D721Med (cell line): ENCODE measurements around the gene KCTD15.

Source experiments
- DNase-seq: peaks from one replicate; pipeline ENCODE4 v3.0.0; 2011; ENCODE audit warnings: low spot score; ENCODE audit not compliant: insufficient read length
- FAIRE-seq: peaks from 2 replicates; lab custom pipeline; 2011; peaks lifted over from hg19 to GRCh38; lab: Jason Lieb, UNC
- TF ChIP-seq, protein P1 (sequence below): IDR thresholded peaks from 2 replicates; pipeline ENCODE4 v1.5.1; 2012; ENCODE audit warnings: mild to moderate bottlenecking, control low read depth; ENCODE audit not compliant: insufficient read depth; ENCODE audit errors: missing control alignments

Gene KCTD15

DNA sequence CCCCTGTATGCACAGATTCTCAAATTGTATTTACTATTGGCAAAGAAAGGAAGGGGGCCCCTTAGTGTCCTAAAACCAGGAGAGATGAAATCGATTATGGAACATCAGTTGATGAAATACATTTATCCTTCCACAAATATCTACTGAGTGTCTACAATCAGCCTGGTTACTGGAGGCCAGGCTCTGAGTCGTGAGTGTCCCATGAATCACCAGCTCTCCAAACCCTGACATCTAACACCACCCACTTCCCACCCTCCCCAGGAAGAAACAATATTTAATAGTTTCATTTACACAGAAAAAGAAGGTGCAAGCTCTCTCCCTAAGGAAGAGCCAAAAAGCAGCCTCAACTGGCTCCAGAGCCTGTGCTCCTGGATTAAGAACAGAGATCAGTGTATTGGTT is 25.2 kb downstream of the KCTD15 start:
- FAIRE-seq (no peak), DNase-seq (no peak)
- TF ChIP-seq, protein P1, sequence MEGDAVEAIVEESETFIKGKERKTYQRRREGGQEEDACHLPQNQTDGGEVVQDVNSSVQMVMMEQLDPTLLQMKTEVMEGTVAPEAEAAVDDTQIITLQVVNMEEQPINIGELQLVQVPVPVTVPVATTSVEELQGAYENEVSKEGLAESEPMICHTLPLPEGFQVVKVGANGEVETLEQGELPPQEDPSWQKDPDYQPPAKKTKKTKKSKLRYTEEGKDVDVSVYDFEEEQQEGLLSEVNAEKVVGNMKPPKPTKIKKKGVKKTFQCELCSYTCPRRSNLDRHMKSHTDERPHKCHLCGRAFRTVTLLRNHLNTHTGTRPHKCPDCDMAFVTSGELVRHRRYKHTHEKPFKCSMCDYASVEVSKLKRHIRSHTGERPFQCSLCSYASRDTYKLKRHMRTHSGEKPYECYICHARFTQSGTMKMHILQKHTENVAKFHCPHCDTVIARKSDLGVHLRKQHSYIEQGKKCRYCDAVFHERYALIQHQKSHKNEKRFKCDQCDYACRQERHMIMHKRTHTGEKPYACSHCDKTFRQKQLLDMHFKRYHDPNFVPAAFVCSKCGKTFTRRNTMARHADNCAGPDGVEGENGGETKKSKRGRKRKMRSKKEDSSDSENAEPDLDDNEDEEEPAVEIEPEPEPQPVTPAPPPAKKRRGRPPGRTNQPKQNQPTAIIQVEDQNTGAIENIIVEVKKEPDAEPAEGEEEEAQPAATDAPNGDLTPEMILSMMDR, result no peak

DNA sequence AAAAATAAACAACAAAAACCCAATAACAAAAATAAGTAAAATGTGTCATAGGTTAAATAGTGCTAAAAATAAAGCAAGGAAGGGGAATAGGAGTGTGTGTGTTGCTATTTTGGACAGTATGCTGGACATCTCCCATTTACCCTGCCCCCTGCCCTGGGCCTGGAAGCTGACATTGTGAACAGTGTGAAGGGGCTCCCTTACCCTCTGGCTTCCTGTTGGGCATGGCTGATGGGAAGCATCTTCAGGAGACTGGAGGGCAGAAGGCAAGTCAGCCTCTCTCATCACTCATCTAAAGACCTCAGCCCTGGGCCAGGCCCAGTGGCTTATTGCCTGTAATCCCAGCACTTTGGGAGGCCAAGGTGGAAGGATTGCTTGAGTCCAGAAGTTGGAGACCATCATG is 26.7 kb downstream of the KCTD15 start:
- FAIRE-seq (no peak), DNase-seq (no peak)
- TF ChIP-seq, protein P1, result no peak

DNA sequence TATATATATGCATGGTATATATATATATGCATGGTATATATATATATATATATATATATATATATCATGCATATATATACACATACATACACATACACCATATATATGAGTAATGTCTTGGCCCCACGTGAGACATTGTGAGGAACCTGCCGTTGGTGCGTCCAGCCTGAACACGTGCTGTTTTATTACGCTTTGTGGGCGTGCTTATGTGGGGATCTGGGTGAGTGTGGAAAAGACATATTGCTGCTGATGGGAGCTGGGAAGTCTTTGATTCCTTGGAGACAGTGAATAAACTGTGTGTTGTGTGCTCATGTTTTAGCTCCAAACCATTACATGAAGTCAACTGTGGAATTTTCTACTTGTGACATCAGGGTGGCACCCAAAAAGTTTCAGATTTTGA is 28.9 kb downstream of the KCTD15 start:
- no peak for DNase-seq
- TF ChIP-seq, protein P1, result no peak
- no peak for FAIRE-seq

DNA sequence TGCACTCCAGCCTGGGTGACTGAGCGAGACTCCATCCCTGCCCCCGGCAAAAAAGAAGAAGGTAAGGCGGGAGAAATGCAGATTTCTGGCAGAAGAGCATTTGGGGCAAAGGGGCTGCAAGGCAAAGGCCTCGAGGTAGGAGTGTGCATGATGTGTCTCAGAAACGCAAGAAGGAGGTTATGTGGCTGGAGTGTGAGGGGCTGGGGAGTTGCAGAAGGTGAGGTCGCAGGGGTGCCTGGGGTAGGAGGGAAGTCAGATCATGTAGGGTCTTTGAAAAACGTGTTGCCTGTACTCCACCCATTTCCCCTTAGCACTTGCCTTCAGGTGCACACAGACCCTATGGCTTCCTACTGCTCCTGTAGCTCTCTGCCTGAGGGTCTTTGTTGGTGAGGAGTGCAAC is 29.9 kb downstream of the KCTD15 start:
- TF ChIP-seq, protein P1, result no peak
- FAIRE-seq (no peak), DNase-seq (no peak)

DNA sequence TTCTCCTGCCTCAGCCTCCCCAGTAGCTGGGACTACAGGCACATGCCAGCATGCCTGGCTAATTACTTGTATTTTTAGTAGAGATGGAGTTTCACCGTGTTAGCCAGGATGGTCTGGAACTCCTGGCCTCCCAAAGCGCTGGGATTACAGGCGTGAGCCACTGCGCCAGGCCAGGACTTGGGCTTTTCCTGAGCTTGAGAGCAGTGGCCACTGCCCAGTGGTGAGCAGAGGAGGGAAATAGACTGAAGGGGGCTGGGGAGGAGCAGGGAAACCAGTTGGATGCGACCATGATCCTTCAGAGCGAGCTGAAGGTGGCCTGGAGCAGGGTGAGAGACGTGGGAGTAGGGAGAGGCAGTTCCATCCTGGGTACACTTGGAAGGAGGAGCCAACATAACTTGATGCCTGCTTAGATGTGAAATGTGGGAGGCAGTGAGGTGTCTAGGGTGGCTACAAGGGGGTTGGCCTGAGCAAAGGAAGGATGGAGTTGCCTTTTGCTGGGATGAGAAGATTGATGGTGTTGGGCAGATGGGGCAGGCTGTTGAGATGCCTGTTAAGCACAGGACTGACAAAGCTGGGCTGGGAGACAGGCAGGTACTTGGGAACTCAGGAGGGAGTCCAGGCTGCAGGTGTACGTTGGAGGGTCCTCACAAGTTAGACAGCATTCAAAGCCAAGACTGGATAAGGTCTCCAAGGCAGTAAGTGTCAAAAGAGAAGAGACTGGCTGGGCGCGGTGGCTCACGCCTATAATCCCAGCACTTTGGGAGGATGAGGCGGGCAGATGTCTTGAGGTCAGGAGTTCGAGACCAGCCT is 31.8 kb downstream of the KCTD15 start:
- DNase-seq, result no peak
- TF ChIP-seq, protein P1, result no peak
- FAIRE-seq, result no peak

DNA sequence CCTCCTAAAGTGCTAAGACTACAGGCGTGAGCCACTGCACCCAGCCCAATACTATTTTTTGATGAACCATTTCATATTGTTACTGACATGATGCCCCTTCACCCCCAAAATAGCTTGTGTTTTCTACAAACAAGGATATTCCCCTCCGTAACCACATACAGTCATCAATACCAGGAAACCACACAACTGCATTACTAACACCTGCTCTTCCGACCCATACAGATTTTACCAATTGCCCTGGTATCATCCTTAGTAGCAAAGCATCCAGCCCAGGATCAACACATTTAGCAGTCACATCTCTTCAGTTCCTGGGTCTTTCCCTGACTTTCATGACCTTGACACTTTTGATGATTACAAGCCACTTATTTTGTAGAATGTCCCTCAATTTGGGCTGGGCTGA is 33.6 kb downstream of the KCTD15 start:
- FAIRE-seq, result no peak

DNA sequence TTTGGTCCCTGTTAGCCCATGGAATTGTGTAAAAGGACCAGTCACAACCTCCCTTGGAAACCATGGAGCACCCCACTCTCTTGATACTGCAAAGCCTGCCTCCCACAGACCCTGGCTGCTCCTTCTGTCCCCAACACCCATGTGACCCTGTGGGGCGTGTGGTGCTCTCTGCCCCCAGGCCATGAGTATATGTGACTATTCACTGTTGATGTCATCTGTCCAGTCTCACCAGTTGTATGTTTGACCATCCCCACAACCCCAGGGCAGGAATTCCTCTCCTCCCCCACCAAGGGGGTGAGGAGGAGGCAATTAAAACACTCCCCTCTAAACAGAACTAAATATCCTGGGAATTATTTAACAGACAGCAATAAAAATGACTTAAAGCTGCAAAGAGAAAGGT is 35.2 kb downstream of the KCTD15 start:
- FAIRE-seq, result no peak
- DNase-seq, result no peak
- TF ChIP-seq, protein P1, result no peak

More for the DNA sequence above, 33.6 kb downstream of the KCTD15 start:
- DNase-seq, result no peak
- TF ChIP-seq, protein P1, result no peak
